GM21367 (cell line): ENCODE data around the gene CEP152.

Experiments used
- ATAC-seq: cut with Tn5 transposase; IDR thresholded peaks from one replicate; pipeline ENCODE4 v1.9.1; 2021; ENCODE audit not compliant: unreplicated experiment

Gene CEP152

GRCh38 chr15:48777645-48778330 is 33.1 kb downstream of the CEP152 start:
- no peak for ATAC-seq

GRCh38 chr15:48775546-48775945 is 35.3 kb downstream of the CEP152 start:
- no peak for ATAC-seq

GRCh38 chr15:48774484-48774883 is 36.4 kb downstream of the CEP152 start:
- no peak for ATAC-seq

- ATAC-seq = no peak
These were observed 44.7 kb downstream of the CEP152 start for GRCh38 chr15:48766196-48766595.

- ATAC-seq = no peak
These were observed 45.8 kb downstream of the CEP152 start for GRCh38 chr15:48765022-48765421.

GRCh38 chr15:48761393-48762158 is 49.3 kb downstream of the CEP152 start:
- no peak for ATAC-seq

- ATAC-seq = no peak
These were observed 50.9 kb downstream of the CEP152 start for GRCh38 chr15:48759921-48760320.

- no peak for ATAC-seq
These were observed 53.2 kb downstream of the CEP152 start for GRCh38 chr15:48757661-48758060.

- no peak for ATAC-seq
These were observed 56.9 kb downstream of the CEP152 start for GRCh38 chr15:48754011-48754410.

GRCh38 chr15:48751595-48751994 is 59.3 kb downstream of the CEP152 start:
- ATAC-seq = no peak

GRCh38 chr15:48748535-48748934 is 62.3 kb downstream of the CEP152 start:
- no peak for ATAC-seq

GRCh38 chr15:48733615-48734014 is 77.3 kb downstream of the CEP152 start:
- no peak for ATAC-seq

GRCh38 chr15:48730506-48730905 is 80.4 kb downstream of the CEP152 start:
- no peak for ATAC-seq

GRCh38 chr15:48723969-48724368 is 86.9 kb downstream of the CEP152 start:
- ATAC-seq = no peak

GRCh38 chr15:48722764-48723661 is 87.9 kb downstream of the CEP152 start:
- no peak for ATAC-seq

GRCh38 chr15:48721061-48721810 is 89.6 kb downstream of the CEP152 start:
- no peak for ATAC-seq

GRCh38 chr15:48720646-48721045 is 90.2 kb downstream of the CEP152 start:
- no peak for ATAC-seq

- no peak for ATAC-seq
These were observed 91.2 kb downstream of the CEP152 start for GRCh38 chr15:48719668-48720067.

GRCh38 chr15:48718646-48719045 is 92.2 kb downstream of the CEP152 start:
- no peak for ATAC-seq

GRCh38 chr15:48717458-48717857 is 93.4 kb downstream of the CEP152 start:
- no peak for ATAC-seq

- ATAC-seq = no peak
These were observed 98.3 kb downstream of the CEP152 start for GRCh38 chr15:48712546-48712945.
